ENCODE results near the gene FRMD3.

GRCh38 chr9:83473488-83473971 lies 64.7 kb downstream of the FRMD3 start:
- TF ChIP-seq CTCF (IDR thresholded peaks at IDR 0.05) = no peak
- TF ChIP-seq POLR2A (IDR thresholded peaks at IDR 0.05) = no peak

Data from body of pancreas (tissue), 4 donors.